HepG2 (cell line): ENCODE results near the gene CAPN10. TPM values are rescaled to one million over a fixed set of nuclear protein-coding genes. Genes with fewer than 3 reads are reported as not detected.

Source experiments
- DRAP1 ChIP-seq: IDR thresholded peaks from 2 replicates; pipeline ENCODE4 v1.6.1; 2016; ENCODE audit warnings: missing genetic modification reagents, missing compliant biosample characterization
- HMGA1 ChIP-seq: sonication (generic); formaldehyde crosslinking; conservative IDR thresholded peaks from 2 replicates; pipeline ENCODE4 v1.4.0; 2020; ENCODE audit warnings: missing genetic modification reagents
- HNF1A ChIP-seq, 2 experiments: sonication (generic) in 1 of 2; formaldehyde crosslinking in 1 of 2; IDR thresholded peaks; 2 replicates each; pipeline versions ENCODE4 v1.4.0 to v1.6.1; 2016 to 2020; ENCODE audit warnings: borderline replicate concordance in 1 of 2, low read depth in 1 of 2, mild to moderate bottlenecking in 1 of 2, missing genetic modification reagents in 1 of 2
- HNRNPK ChIP-seq: fragments of 200-400 bp; formaldehyde crosslinking; IDR thresholded peaks from 2 replicates; pipeline ENCODE4 v1.6.1; 2018; ENCODE audit warnings: low read length, low read depth, moderate library complexity, mild to moderate bottlenecking; ENCODE audit not compliant: poor library complexity, severe bottlenecking
- SIX1 ChIP-seq: sonication (generic); formaldehyde crosslinking; IDR thresholded peaks from 2 replicates; pipeline ENCODE4 v1.4.0; 2020; ENCODE audit warnings: missing genetic modification reagents, borderline replicate concordance
- ZBTB34 ChIP-seq: sonication (generic); formaldehyde crosslinking; IDR thresholded peaks from 2 replicates; pipeline ENCODE4 v1.8.0; 2022; ENCODE audit warnings: mild to moderate bottlenecking, missing genetic modification reagents
- ZBTB46 ChIP-seq: sonication (generic); formaldehyde crosslinking; IDR thresholded peaks from 2 replicates; pipeline ENCODE4 v1.4.0; 2020; ENCODE audit warnings: mild to moderate bottlenecking, missing genetic modification reagents, borderline replicate concordance
- ZNF136 ChIP-seq: sonication (generic); formaldehyde crosslinking; IDR thresholded peaks from 2 replicates; pipeline ENCODE4 v1.8.1; 2022; ENCODE audit warnings: low read depth, mild to moderate bottlenecking, moderate library complexity, missing genetic modification reagents
- ZNF687 ChIP-seq: sonication (generic); formaldehyde crosslinking; IDR thresholded peaks from 2 replicates; pipeline ENCODE4 v1.5.1; 2020; ENCODE audit warnings: mild to moderate bottlenecking, missing genetic modification reagents, moderate library complexity
- ZNF773 ChIP-seq: sonication (generic); formaldehyde crosslinking; IDR thresholded peaks from 2 replicates; pipeline ENCODE4 v1.4.0; 2020; ENCODE audit warnings: missing genetic modification reagents, borderline replicate concordance
- polyA plus RNA-seq, 8 experiments: library from polyadenylated mRNA; depleted of rRNA in 3 of 8; stranded (reverse) in 7 of 8; unstranded in 1 of 8; fragments of >200 nt; fragmentation: Illumina TruSeq in 4 of 8; extraction: Trizol in 4 of 8; gene quantifications; 2 replicates each; pipeline versions ENCODE4 v1.2.1 to v1.2.3, GENCODE V29; 2011 to 2016; ENCODE audit warnings: low read depth in 4 of 8, missing spikeins in 1 of 8, mixed read lengths in 1 of 8; ENCODE audit not compliant: insufficient read depth in 1 of 8
- total RNA-seq, 5 experiments: library from RNA; depleted of rRNA; stranded (reverse); fragments of >200 nt; fragmentation: Illumina TruSeq; extraction: Trizol; gene quantifications; 2 replicates each; pipeline ENCODE4 v1.2.3, GENCODE V29; 2016; ENCODE audit warnings: low read depth in 1 of 5

Gene CAPN10
- total and polyA plus RNA-seq, 2 of the 13 experiments (the other 11 are each of a cell fraction or from before 2014, with no cell fraction given), result 27.6 to 32.4 TPM

- TF ChIP-seq ZNF687 (CRISPR knock-in tag) (peak; percentile 82), ZBTB34 (CRISPR knock-in tag) (no peak), ZBTB46 (CRISPR knock-in tag) (no peak), HNF1A (IDR thresholded peaks at IDR 0.05; ENCODE audit: low read depth) (no peak), HNF1A (CRISPR knock-in tag; IDR thresholded peaks at IDR 0.05; ENCODE audit: borderline replicate concordance) (no peak), HMGA1 (CRISPR knock-in tag) (no peak), ZNF773 (0 out of 2 replicates have a peak, but pooled peaks have one; percentile 20), SIX1 (CRISPR knock-in tag) (no peak), ZNF136 (CRISPR knock-in tag) (no peak), HNRNPK (peak; percentile 47), DRAP1 (no peak)
These were observed 17.6 kb upstream of the CAPN10 start (continued) for GRCh38 chr2:240568678-240569522.
